OCI-LY3 (cell line): ENCODE results near the gene KL.

Experiments
- CTCF ChIP-seq: fragments of 200-600, 300-600 bp; sonication (generic); IDR thresholded peaks from 2 replicates; pipeline ENCODE4 v1.5.1; 2014; ENCODE audit warnings: antibody characterized with exemption, low read length, low read depth
- EZH2phosphoT487 ChIP-seq: fragments of 200-600 bp; shearing (Covaris generic); IDR thresholded peaks from 2 replicates; pipeline ENCODE4 v1.6.1; 2018; ENCODE audit warnings: antibody characterized with exemption, mixed run types, low read depth

GRCh38 chr13:33060815-33061214 lies 44.6 kb downstream of the KL start:
- TF ChIP-seq CTCF (no peak), EZH2phosphoT487 (no peak)
